H1 (cell line): ENCODE data around the gene LIMA1.

Experiments used
- ASH2L ChIP-seq: fragments of 200-600, 300-600 bp; sonication (generic); IDR thresholded peaks from one replicate; pipeline ENCODE4 v1.7.1; 2017; ENCODE audit warnings: low read length
- CEBPB ChIP-seq: IDR thresholded peaks from 2 replicates; pipeline ENCODE4 v1.6.1; 2012; ENCODE audit warnings: low read depth, low read length
- CTCF ChIP-seq, 3 experiments: IDR thresholded peaks; 1 replicate in 2 of 3; 2 replicates in 1 of 3; pipeline versions ENCODE4 v1.5.1 to v1.6.1; 2011; ENCODE audit warnings: low read length in 3 of 3, mild to moderate bottlenecking in 3 of 3, inconsistent platforms in 2 of 3, low read depth in 1 of 3, moderate library complexity in 1 of 3; ENCODE audit not compliant: insufficient read depth in 1 of 3; ENCODE audit errors: control extremely low read depth in 1 of 3

- TF ChIP-seq CTCF (IDR thresholded peaks at IDR 0.05; ENCODE audit: control extremely low read depth in 1 of 3, insufficient read depth in 1 of 3, low read depth in 1 of 3, low read length in 3 of 3) (no peak), ASH2L (no peak), CEBPB (no peak)
Measured at GRCh38 chr12:50219544-50219943, 63.8 kb downstream of the LIMA1 start.
